SW480 (cell line): ENCODE results near the gene TRAPPC10.

ENCODE experiments used
- DNase-seq: peaks from one replicate; pipeline ENCODE4 v3.0.0-alpha.2; 2016; ENCODE audit warnings: low spot score

The TRAPPC10 gene

DNA sequence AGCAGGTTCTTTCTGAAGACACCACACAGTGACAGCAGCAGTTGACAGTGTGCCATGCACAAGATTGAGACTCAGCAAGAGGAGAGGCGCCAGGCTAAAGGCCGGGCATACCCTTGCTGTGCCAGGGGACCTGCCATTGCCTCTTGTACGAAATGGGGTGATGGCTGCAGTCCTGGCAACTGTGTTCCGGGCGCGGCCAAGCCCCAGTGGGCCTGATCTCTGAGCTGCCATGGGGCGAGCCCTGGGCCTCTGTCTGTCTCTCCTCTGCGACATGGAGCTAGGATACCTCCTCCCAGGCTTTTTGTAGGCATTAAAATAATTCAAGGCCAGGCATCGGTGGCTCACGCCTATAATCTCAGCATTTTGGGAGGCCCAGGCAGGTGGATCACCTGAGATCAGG lies 9.6 kb upstream of the TRAPPC10 start:
- DNase-seq, result no peak

DNA sequence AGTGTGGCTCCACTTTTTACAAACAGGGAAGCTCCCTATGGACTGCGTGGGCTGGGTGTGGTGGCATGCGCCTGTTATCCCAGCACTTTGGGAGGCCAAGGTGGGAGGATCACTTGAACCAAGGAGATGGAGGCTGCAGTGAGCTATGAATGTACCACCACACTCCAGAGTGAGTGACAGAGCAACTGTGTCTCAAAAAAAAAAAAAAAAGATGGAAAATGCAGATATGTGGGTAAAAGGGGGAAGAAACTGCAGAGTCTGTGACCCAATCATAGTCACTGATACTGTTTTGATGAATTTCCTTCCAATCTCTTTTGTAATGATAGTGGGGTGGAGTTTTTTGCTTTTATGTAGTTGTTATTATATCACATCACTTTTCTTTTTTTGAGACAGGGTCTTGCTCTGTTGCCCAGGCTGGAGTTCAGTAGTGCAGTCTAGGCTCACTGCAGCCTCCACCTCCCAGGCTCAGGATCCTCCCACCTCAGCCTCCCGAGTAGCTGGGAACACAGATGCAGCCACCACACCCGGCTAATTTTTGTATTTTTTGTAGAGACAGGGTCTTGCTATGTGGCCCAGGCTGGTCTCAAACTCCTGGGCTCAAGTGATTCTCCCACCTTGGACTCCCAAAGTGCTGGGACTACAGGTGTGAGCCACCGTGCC lies 8.7 kb upstream of the TRAPPC10 start:
- no peak for DNase-seq

DNA sequence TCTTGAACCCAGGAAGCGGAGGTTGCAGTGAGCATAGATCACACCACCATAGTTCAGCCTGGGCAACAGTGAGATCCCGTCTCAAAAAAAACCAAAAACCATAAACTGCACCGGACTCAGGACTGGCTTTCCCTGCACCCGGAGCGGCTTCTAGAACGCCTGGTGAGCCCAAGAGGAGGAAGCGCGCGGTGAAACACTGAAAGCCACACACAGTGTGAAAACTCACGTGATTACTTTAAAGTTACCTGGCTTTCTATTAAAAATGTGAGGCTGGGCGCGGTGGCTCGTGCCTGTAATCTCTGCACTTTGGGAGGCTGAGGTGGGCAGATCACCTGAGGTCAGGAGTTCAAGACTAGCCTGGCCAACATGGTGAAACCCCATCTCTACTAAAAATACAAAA lies 7.0 kb upstream of the TRAPPC10 start:
- DNase-seq, result no peak

DNA sequence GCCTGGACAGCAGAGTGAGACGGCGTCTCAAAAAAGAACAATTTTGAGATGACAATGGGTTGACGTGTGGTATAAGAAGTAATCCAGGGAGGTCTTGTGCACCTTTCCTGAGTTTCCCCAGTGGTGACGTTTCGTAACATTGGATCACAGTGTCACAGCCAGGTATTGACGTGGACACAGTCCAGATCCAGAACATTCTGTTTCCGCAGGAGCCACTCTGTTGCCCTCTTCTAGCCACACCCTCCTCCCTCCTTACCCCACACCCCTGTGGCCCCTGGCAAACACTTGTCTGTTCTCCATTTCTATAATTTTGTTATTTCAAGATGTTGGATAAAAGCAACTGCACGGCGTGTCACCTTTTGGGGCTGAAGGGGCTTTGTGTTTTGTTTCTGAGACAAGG lies 6.5 kb upstream of the TRAPPC10 start:
- no peak for DNase-seq

DNA sequence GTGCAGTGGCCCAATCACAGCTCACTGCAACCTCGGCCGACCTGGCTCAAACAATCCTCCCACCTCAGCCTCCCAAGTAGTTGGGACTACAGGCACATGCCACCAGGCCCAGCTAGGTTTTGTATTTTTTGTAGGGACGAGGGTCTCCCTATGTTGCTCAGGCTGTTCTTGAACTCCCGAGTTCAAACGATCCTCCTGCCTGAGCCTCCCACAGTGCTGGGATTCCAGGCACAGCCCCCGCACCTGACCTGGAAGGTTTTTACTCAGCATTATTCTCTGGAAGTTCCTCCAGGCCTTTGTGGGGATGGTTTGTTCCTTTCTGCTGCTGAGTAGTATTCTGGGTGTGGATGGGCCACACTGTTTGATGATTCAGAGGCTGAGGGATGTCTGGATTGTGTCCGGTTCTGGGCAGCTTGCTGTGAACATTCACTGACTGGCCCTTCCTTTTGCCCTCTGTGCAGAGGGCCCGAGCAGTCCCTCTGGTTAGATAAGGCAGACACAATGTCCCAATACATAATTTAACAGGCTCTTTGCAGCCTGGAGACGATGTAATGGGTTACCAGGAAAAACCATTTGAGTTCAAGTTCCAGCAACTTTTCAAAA lies 6.0 kb upstream of the TRAPPC10 start:
- DNase-seq, result no peak

DNA sequence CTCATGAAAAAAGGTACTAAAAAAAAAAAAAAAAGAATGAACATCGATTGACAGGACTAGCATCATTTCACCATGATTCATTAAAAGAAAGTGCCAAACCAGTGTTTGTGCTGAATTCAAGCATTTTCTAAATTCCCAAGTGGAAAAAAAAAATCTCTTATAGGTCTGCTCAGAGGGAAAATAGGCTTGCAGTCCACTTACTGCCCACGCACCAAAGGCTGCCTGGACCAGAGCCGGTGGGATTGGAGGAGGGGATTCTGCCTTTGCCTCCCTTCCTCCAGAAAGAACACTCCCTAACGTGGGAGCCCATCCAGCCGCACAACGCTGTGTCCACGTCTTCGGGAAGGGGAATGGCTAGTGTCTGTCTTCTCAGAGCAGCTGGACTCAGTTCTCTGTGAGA lies 5.5 kb upstream of the TRAPPC10 start:
- no peak for DNase-seq

DNA sequence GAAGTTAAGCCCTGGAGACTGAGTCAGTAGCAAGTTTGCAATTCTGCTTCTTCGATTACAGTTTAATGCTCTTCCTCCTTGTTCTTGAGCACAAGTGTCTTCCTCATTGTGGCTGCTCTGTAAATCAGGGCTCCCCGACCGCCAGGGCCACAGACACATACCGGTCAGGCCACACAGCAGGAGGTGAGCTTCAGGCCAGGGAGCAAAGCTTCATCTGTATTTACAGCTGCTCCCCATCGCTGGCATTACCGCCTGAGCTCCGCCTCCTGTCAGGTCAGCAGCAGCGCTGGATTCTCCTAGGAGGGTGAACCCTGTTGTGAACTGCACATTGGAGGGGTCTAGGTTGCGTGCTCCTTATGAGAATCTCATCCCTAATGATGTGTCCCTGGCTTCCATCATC lies 1.7 kb upstream of the TRAPPC10 start:
- DNase-seq, result no peak

DNA sequence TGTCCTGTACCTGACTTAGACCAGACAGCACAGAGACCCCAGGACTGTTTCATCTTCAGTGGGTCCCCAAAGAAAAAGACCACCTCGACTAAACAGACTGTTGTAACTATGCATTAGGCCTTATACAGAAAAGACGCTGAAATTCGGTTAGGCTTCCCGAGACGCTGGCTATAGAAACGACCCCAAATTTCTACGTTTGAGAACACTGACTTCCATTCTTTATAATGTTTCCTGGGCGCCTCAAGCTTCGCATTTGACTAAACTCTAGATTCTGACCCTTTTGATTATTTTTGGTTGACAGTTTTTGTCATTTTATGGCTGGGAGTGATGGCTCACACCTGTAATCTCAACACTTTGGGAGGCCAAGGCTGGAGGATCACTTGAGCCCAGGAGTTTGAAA lies 986 bp upstream of the TRAPPC10 start:
- DNase-seq, result no peak

DNA sequence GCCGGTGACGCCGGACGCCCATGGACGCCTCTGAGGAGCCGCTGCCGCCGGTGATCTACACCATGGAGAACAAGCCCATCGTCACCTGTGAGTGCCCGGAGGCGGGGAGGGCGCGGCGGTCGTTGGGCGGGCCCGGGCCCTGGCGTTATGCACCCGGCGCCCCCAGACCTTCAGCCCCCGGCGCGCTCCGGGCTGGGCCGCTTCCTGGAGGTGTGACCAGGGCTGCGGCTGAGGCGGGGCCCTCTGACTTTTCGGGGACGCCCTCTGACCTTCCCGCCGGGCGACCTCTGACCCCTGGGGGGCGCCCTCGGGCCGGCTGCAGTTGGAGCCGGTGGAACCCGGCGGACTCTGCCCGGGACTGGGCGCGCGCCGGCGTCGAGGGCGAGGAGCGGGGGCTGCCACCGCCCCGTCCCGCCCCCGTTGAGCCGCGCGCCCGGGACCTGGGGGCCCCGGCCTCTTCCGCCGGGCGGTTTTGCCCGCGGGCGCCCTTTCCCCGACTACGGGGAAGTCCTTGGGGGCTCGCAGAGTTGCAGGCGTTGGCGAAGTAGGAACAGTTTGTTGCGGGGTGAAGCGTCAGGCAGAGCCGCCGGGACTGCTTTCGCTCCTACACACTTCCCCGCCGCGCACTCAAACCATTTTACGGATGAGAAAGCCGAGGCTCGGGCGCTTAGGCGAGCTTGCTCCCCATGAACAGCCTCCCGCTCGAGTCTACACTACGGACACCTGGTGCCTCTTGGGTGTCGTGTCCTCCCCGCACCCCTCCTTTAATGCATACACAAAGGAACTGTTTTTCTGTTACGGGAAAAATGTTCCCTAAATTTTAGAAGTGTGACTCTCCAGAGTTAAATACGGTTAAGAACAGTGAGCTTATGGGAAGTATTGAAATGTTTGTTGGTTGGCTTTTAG lies 618 bp downstream of the TRAPPC10 start:
- DNase-seq, result peak; percentile 61

DNA sequence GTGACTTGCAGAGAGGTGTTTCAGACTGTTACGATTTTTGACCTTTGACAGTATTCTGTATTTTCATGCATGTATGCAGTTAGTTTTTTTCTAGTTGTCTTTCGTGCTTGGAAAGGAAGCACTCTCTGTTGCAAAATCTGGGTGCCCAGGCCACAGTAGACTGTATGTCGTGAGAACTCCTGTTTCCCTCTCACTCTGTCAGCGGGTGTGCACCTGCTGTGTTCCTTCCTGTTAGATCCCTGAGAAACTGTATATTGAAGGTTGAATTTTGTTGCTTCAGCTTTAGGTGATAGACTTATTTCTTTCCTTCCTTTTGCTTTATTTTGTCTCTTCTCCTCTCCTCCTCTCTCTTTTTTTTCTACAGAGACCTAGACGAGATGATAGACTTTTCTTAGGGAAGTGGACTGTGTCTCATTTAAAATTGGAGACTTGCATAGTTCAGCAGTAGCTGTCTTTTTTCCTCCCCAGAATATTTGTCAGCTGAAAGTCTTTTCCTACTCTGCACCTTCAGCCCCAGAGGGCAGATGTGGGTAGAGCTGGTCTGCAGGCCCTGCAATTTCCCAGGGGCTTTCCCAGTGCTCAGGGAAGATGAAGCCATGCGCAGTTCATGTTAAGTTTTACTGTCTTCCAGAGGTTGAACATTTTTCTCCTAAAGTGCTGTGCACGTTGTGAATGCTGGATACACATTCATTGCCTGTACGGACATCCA lies 1.4 kb downstream of the TRAPPC10 start:
- DNase-seq, result peak; percentile 26

DNA sequence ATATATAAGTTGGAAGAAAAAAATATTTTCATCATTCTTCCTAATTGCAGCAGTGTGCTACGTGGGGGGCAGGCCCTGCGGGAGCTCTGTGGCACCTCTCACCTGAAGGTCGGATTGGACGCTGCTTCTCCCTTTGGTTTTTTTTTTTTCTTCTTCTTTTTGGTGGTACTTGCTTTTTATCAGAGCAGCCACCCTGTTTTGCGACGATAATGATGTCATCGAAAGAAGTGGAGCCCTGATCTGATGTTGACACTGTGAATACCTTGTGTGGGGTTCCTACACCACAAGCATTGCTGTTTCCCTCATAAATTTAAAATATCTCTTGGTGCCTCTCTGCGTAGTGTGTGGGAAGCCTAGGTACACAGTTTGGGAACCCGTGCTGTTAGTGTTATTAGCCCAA lies 5.5 kb downstream of the TRAPPC10 start:
- no peak for DNase-seq

DNA sequence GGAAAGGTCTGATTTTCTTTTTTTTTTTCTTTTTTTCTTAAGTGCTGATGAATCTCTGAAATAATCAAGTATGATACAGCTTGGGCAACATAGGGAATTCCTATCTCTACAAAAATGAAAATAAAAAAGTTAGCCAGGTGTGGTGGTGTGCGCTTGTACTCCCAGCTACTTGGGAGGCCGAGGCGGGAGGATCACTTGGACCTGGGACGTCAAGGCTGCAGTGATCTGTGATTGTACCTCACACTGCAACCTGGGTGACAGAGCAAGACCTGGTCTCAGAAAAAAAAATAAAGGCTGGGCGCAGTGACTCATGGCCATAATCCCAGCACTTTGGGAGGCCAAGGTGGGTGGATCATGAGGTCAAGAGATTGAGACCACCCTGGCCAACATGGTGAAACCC lies 6.0 kb downstream of the TRAPPC10 start:
- DNase-seq, result no peak

DNA sequence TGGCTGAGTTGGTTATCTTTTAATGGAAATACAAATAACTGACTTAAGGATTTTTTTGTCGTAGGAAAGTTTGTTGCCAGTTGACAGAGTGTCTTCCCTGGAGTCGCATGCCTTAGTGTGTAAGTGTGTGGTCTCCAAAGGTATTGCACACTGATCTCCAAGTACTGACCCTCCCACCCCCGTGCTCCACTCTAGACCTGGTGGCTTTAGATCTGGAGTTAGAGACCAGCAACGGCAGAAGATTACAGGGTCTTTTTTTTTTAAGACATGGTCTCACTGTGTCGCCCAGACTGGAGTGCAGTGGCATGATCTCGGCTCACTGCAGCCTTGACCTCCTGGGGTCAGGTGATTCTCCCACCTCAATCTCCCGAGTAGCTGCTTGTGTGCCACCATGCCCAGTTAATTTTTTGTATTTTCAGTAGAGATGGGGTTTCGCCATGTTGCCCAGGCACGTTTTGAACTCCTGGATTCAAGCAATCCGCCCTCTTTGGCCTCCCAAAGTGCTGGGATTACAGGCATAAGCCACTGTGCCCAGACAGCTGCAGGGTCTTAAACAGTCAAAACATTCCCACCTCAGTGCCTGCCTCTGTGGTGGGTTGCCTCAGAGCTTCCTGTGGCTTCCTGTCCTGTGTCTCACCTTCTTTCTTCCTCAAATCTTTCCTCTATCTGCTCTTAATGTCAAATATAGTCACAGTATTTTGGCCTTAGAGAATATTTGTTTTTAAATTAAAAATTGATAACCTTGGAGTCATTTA lies 6.9 kb downstream of the TRAPPC10 start:
- no peak for DNase-seq

DNA sequence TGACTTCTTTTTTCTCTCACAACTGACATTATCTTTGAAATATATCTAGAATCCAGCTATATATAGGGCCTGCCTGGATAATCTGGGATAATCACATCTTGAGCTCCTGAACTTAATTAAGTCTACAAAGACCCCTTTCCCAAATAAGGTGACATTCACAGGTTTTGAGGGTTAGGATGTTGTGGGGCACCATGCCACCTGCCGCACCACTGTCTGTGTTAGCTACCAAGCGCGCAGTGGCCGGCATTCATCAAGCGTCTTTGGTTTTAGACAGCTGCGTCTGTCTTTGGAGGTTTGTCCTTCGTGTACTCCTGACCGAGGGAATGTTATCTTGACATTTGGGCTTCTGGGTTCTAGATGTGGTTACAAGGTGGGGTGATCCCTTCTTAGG lies 7.5 kb downstream of the TRAPPC10 start:
- DNase-seq, result no peak

DNA sequence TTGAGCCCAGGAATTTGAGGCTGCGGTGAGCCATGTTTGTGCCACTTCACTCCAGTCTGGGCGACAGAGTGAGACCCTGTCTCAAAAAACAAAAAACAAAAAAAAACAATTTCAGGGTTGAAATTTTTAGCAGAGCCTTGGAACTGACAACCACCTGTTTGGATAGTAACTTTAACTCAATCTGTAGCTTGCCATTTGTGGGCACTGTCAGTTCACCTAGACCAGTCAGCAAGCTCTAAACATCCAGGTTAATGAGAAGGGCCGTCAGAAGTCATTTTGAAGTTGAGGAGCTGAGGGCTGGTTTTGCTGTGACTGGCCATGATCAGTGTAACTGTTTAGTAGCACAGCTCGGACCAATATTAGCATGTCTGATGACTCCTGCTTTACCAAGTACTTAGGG lies 8.4 kb downstream of the TRAPPC10 start:
- no peak for DNase-seq

DNA sequence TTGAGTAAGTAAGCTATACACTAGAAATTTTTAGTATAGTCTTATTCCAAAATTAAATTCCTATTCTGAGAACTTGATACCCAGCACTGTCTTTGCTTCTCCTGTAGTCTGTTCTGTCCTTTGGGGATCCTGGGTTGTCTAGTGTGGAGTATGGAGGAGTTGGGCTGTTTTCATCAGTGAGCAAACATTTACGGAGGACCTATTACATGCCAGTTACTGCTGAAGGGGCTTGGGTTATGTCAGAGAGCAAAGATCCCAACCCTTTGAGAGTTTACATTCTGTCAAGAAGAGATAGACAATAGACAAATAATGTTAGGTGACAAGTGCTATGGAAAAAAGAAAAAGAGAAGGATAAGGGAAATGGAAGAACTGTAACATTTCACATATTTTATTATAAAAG lies 9.0 kb downstream of the TRAPPC10 start:
- no peak for DNase-seq

DNA sequence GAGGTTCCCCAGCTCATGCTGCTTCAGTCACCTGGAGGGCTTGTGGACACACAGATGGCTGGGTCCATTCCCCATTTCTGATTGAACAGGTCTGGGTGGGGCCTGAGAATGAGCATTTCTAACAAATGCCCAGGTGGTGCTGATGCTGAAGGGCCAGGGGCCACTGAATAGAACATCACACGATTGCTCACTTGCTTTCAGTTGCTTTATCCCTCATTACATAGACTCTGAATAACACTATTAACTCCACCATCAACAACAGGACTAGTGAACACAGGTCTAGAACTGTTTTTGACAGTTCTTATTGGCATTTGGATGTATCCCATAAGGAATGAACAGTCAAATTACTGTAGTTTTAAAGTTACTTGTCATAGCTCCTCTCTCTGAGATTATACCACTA lies 12.1 kb downstream of the TRAPPC10 start:
- no peak for DNase-seq

DNA sequence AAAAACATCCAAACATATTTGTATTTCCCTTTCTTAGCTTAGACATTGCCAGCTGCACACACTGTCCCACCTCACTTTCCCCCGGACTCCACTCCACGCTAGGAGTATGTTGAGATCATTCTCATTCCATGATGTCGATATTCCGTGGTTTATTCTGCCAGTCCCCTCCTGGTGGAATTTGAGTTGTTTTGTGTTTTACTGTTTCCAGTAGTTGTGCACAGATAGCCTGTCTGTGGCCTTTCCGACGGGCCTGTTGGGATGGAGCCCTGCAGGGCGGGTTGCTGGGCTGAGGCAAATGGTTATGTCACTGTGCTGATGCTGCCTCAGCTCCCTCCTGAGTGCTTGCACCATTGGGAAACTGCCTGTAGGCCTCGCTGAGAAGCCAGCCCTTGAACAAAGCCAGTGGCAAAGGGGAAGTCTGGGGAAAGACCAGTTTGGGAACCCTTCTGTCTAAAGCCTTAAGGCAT lies 12.8 kb downstream of the TRAPPC10 start:
- no peak for DNase-seq

DNA sequence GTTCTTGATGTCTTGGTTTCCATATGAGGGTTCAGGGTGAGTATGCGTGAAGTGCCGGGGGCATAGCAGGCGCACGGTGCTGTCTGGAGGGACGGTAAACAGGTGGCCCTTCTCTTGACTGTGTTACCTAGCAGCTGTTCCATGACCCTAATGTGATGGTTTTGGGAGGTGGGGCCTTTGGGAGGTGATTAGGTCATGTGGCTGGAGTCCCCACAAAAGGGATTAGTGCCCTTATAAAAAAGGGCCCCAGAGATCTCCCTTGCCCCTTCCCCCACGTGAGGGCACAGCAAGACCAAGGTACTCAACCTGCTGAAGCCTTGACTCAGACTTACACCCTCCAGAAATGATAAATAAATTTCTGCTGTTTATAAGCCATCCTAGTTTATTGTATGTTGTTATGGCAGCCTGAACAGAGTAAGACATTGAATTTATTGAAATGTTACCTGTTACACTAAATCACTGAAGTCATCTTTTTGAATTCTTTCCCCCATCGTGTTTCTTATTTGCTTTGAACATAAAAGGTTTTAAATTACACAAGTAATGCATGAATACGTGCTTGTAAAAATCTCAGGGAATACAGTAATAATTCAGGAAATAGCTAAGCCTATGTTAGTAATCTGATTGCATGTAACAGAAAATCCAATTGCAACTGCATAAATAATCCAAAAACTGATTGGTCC lies 15.6 kb downstream of the TRAPPC10 start:
- no peak for DNase-seq

DNA sequence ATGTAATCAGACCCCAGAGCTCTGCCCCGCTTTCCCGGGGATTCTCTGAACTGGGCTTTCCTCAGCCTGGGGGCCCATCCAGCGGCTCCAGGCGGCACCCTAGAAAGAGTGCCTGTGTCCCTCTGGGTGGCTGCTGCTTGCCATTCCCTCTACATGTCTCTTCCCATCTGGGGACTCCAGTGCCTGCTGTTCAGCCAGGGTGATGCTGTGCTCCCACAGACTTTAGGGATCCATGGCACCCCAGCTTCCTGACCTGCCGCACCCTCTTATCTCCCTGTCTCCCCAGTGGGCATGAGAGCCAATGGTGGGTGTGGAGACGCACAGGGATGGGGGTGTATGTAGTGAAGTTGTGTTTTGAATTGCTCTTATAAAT lies 16.2 kb downstream of the TRAPPC10 start:
- DNase-seq, result no peak

DNA sequence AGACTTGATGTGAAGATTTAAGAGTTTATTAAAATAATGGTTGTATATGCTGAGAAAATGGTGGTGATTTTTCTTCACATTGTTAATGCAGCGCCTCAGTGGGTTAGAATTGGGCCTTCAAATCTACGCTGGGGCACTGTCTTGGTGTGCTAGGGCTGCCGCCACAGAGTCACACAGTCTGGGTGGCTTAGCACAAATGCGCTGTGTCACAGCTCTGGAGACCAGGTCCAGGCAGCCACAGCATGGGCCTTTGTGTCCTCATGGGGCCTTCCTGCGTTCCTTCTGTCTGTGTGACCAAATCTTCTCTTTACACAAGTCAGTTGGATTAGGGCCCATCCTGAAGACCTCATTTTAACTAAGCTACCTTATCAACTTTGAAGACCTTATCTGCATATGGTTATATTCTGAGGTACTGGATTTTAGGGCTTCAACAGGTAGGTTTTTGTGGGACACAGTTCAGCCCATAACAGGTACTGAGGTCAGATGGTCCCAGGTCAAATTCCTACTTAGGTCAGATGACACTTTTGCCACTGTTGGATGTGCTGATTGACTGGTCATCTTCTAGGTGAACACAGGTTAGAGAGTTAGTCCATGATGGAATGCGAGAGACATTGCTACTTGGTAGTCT lies 17.5 kb downstream of the TRAPPC10 start:
- no peak for DNase-seq
